Glutamatergic neuron (in vitro differentiated cells): ENCODE results near the gene MLYCD. TPM values are rescaled to one million over a fixed set of nuclear protein-coding genes. Genes with fewer than 3 reads are reported as not detected.

Experiments
- DNase-seq: peaks from one replicate; pipeline ENCODE4 v3.0.0; 2022
- H3K27ac Mint-ChIP-seq: one replicate; pipeline ENCODE4 v1.8.0; 2020; ENCODE audit warnings: mild to moderate bottlenecking, mixed read lengths, inconsistent platforms; ENCODE audit not compliant: unreplicated experiment
- H3K27me3 Mint-ChIP-seq: one replicate; pipeline ENCODE4 v1.8.0; 2020; ENCODE audit warnings: mild to moderate bottlenecking, moderate library complexity, mixed read lengths, inconsistent platforms; ENCODE audit not compliant: unreplicated experiment
- H3K36me3 Mint-ChIP-seq: one replicate; pipeline ENCODE4 v1.8.0; 2020; ENCODE audit warnings: mild to moderate bottlenecking, mixed read lengths, inconsistent platforms; ENCODE audit not compliant: unreplicated experiment
- H3K4me1 Mint-ChIP-seq: one replicate; pipeline ENCODE4 v1.8.0; 2020; ENCODE audit warnings: mild to moderate bottlenecking, low read depth, mixed read lengths, inconsistent platforms; ENCODE audit not compliant: unreplicated experiment
- H3K4me3 Mint-ChIP-seq: one replicate; pipeline ENCODE4 v1.8.0; 2020; ENCODE audit warnings: mild to moderate bottlenecking, mixed read lengths, inconsistent platforms; ENCODE audit not compliant: unreplicated experiment
- H3K9me3 Mint-ChIP-seq: one replicate; pipeline ENCODE4 v1.8.0; 2020; ENCODE audit warnings: mild to moderate bottlenecking, moderate library complexity, mixed read lengths, inconsistent platforms; ENCODE audit not compliant: unreplicated experiment
- CTCF ChIP-seq: fragments of 200-600 bp; sonication (generic); IDR thresholded peaks from one replicate; pipeline ENCODE4 v1.5.0; 2021; ENCODE audit not compliant: partially characterized antibody, unreplicated experiment
- total RNA-seq: library from RNA; stranded (reverse); fragmentation: NEBNext Ultra II Directional; extraction: Animal tissue kit (Norgen Biotek cat#: 25700); gene quantifications from one replicate; pipeline ENCODE4 v1.2.1, GENCODE V29; 2021; ENCODE audit not compliant: unreplicated experiment

Gene MLYCD
- total RNA-seq, 1 donor from 2014 or later = 9.5 TPM

GRCh38 chr16:83966153-83966696 lies 67.3 kb downstream of the MLYCD start:
- no peak for DNase-seq

DNA sequence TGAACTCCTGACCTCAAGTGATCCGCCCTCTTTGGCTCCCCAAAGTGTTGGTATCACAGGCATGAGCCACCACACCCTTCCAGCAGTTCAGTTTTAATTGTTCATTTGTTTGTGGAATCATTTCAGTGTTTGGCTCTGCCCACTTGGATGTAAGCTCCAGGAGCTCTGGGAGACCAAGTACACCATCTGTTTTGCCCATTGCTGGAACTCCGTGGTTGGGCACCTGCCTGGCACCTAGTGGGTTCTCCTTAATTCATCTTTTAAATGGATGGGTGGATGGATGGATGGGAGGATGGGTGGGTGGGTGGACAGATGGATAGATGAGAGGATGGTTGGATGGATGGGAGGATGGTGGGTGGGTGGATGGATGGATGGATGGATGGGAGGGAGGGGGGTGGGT lies 68.2 kb downstream of the MLYCD start:
- peaks cover 8% of the 10 kb centered on the region for H3K9me3 Mint-ChIP-seq
- H3K36me3 Mint-ChIP-seq = no peaks in the 10 kb centered on the region
- peaks cover 11% of the 10 kb centered on the region for H3K27me3 Mint-ChIP-seq
- no peak overlapping the region for H3K4me3 Mint-ChIP-seq
- H3K4me1 Mint-ChIP-seq = peaks cover 2% of the 10 kb centered on the region
- no peak overlapping the region for H3K27ac Mint-ChIP-seq
- TF ChIP-seq CTCF = no peak
- DNase-seq = no peak

More at GRCh38 chr16:83966153-83966696, 67.3 kb downstream of the MLYCD start:
- TF ChIP-seq CTCF = no peak
- Mint-ChIP-seq H3K36me3 (no peaks in the 10 kb centered on the region), H3K27ac (no peak overlapping the region), H3K27me3 (peaks cover 11% of the 10 kb centered on the region), H3K4me1 (peaks cover 2% of the 10 kb centered on the region), H3K9me3 (peaks cover 7% of the 10 kb centered on the region), H3K4me3 (no peak overlapping the region)

GRCh38 chr16:83967838-83968305 lies 69.0 kb downstream of the MLYCD start, which contains the start of gene NECAB2:
Gene NECAB2 (plus strand): TSS chr16:83968244. CDS start chr16:83968649, 405 bp downstream.
- H3K27me3 Mint-ChIP-seq = peaks cover 11% of the 10 kb centered on the region
- DNase-seq = peak; percentile 78
- peak within 1 kb of the TSS; percentile 72 for H3K27ac Mint-ChIP-seq
- peaks cover 2% of the 10 kb centered on the region for H3K4me1 Mint-ChIP-seq
- peak; percentile 56 for TF ChIP-seq CTCF
- no peaks in the 10 kb centered on the region for H3K36me3 Mint-ChIP-seq
- H3K9me3 Mint-ChIP-seq = peaks cover 8% of the 10 kb centered on the region
- peak within 1 kb of the TSS; percentile 88 for H3K4me3 Mint-ChIP-seq

GRCh38 chr16:83968306-83968851 lies 69.5 kb downstream of the MLYCD start:
- Mint-ChIP-seq H3K27ac (no peak overlapping the region), H3K9me3 (peaks cover 8% of the 10 kb centered on the region), H3K4me1 (peaks cover 2% of the 10 kb centered on the region), H3K27me3 (peaks cover 11% of the 10 kb centered on the region), H3K36me3 (no peaks in the 10 kb centered on the region), H3K4me3 (no peak overlapping the region)
- no peak for TF ChIP-seq CTCF
- DNase-seq = peak; percentile 48

DNA sequence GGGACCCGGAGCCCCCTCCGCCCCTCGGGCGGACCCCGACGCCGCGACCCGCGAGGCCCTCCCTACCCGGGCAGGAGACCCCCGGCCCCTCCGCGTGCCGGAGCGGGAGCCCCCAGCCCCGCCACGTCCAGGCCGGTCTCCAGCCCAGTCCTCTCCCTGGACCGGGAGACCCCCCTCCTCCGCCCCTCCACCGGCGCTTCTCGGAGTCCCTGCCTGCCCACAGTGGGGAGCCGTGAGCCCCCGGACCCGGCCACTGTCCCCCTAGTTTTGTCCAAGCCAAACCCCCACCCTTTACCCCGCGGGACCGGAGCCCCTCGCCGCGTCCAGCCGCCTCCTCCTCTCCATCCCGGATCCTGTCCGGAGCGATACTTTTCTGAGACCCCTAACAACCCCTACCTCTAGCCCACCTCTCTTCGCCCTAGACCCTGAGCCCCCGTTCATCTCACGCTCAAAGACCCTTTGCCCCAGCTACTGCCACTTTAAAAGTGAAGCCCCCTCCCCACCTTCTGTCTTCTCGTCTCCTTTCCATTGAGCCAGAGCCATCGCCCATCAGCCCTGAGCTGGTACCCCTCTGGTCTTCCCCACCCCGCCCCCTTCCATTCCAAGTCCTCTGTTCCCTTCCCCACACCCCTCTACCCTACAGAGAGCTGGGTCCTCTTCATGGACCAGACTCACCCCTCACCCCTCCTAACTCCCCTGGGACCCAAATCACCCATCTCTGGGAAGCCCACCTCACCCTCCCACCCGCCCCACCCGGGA lies 70.2 kb downstream of the MLYCD start:
- H3K27me3 Mint-ChIP-seq = peaks cover 11% of the 10 kb centered on the region
- H3K36me3 Mint-ChIP-seq = no peaks in the 10 kb centered on the region
- no peak for DNase-seq
- peaks cover 3% of the 10 kb centered on the region for H3K4me1 Mint-ChIP-seq
- peaks cover 8% of the 10 kb centered on the region for H3K9me3 Mint-ChIP-seq
- TF ChIP-seq CTCF = no peak
- peak overlapping the region; percentile 84 for H3K4me3 Mint-ChIP-seq
- no peak overlapping the region for H3K27ac Mint-ChIP-seq
